ENCODE data around the gene OR4F6. TPM values are rescaled to one million over a fixed set of nuclear protein-coding genes. Genes with fewer than 3 reads are reported as not detected.
"Not testable (repeated sequence)": the region's sequence is repeated elsewhere in the genome, so short reads cannot be mapped to it uniquely, and the experiment has no call there.

Gene OR4F6
- total RNA-seq, 1 experiment from 2014 or later = not detected

- DNase-seq (ENCODE audit: low spot score) = not testable (repeated sequence)
Measured at GRCh38 chr15:101764669-101765339, 38.5 kb upstream of the OR4F6 start.

GRCh38 chr15:101765340-101765671, 38.0 kb upstream of the OR4F6 start:
- H3K9me3 Mint-ChIP-seq; H3K4me3 Mint-ChIP-seq; ATAC-seq; H3K36me3 Mint-ChIP-seq; POLR2A ChIA-PET; H3K27ac Mint-ChIP-seq; H3K27me3 Mint-ChIP-seq (ENCODE audit: low read depth); DNase-seq (ENCODE audit: low spot score); CTCF ChIA-PET; H3K4me1 Mint-ChIP-seq: not testable (repeated sequence)

More at GRCh38 chr15:101764669-101765339, 38.5 kb upstream of the OR4F6 start:
- CTCF ChIA-PET; H3K4me3 Mint-ChIP-seq; POLR2A ChIA-PET; ATAC-seq; H3K27ac Mint-ChIP-seq; H3K4me1 Mint-ChIP-seq; H3K9me3 Mint-ChIP-seq; H3K27me3 Mint-ChIP-seq (ENCODE audit: low read depth); H3K36me3 Mint-ChIP-seq: not testable (repeated sequence)

- Mint-ChIP-seq H3K27me3 (ENCODE audit: low read depth) (no peaks in the 10 kb centered on the region), H3K36me3 (no peaks in the 10 kb centered on the region), H3K27ac (no peak overlapping the region), H3K9me3 (no peaks in the 10 kb centered on the region), H3K4me1 (no peaks in the 10 kb centered on the region), H3K4me3 (no peak overlapping the region)
- POLR2A ChIA-PET = no interaction called here
- DNase-seq (ENCODE audit: low spot score) (no peak), ATAC-seq (no peak)
- TF ChIP-seq ZNF416 (CRISPR knock-in tag; IDR thresholded peaks at IDR 0.05) (no peak), SP1 (CRISPR knock-in tag; conservative IDR thresholded peaks at IDR 0.05) (no peak), TP53 (CRISPR knock-in tag; IDR thresholded peaks at IDR 0.05) (no peak), SOX15 (CRISPR knock-in tag; IDR thresholded peaks at IDR 0.05) (no peak), E2F1 (CRISPR knock-in tag; IDR thresholded peaks at IDR 0.05) (no peak), ZNF396 (CRISPR knock-in tag; IDR thresholded peaks at IDR 0.05; ENCODE audit: borderline replicate concordance) (no peak), ZMAT4 (CRISPR knock-in tag; IDR thresholded peaks at IDR 0.05) (no peak), CDX4 (CRISPR knock-in tag; IDR thresholded peaks at IDR 0.05; ENCODE audit: borderline replicate concordance) (no peak), FOXP4 (CRISPR knock-in tag; IDR thresholded peaks at IDR 0.05) (no peak), ZBTB43 (CRISPR knock-in tag; IDR thresholded peaks at IDR 0.05) (no peak), JUN (CRISPR knock-in tag; IDR thresholded peaks at IDR 0.05) (no peak), NR2C2 (CRISPR knock-in tag; IDR thresholded peaks at IDR 0.05) (no peak)
- CTCF ChIA-PET = interaction anchor here (1.1 kb wide), 1 partner anchor 1968 kb away, joined by 9 read pairs; no protein-coding TSS in a partner anchor
Measured at GRCh38 chr15:101765772-101766456, 37.4 kb upstream of the OR4F6 start.

GRCh38 chr15:101767083-101767640, 36.1 kb upstream of the OR4F6 start:
- H3K27ac Mint-ChIP-seq = not testable (repeated sequence)

More at GRCh38 chr15:101767083-101767640, 36.1 kb upstream of the OR4F6 start:
- POLR2A ChIA-PET; CTCF ChIA-PET; H3K9me3 Mint-ChIP-seq; H3K4me1 Mint-ChIP-seq; H3K27me3 Mint-ChIP-seq (ENCODE audit: low read depth); H3K36me3 Mint-ChIP-seq; DNase-seq (ENCODE audit: low spot score); H3K4me3 Mint-ChIP-seq: not testable (repeated sequence)
- ATAC-seq = peak; percentile 75
- TF ChIP-seq CTCF (IDR thresholded peaks at IDR 0.05) = 0 out of 2 replicates have a peak, but pooled peaks have one; percentile 11
